Activated naive CD4-positive, alpha-beta T cell treated with anti-CD3 and anti-CD28 coated beads, Interleukin-2, amount 50 U/mL, for 16 hours (primary cell): ENCODE measurements around the gene PRKCD.

ENCODE experiments used
- DNase-seq: peaks from one replicate; pipeline ENCODE4 v3.0.0-alpha.2; 2020

Gene PRKCD

GRCh38 chr3:53157974-53158580 lies 2.9 kb upstream of the PRKCD start:
- DNase-seq = no peak

DNA sequence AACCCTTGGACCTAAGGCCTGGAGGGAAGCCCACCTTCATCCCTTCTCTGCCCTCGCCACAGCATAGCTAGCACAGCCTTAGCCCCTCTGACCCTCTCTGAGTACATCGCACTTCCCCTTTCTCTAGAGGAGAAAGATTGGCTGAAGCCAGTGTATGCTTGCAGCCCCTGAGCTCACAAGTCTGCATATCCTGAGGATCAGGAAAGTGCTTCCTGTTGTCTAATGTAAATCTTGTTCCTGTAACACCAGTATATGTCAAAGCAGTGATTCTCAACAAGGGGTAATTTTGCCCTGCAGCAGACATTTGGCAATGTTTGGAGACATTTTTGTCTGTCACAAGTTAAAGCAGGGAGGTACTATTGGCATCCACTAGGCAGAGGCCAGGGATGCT lies 2.2 kb upstream of the PRKCD start:
- DNase-seq = no peak

- no peak for DNase-seq
Measured at GRCh38 chr3:53159156-53160060, 1.6 kb upstream of the PRKCD start.

GRCh38 chr3:53160061-53160659 lies 849 bp upstream of the PRKCD start:
- DNase-seq = no peak

DNA sequence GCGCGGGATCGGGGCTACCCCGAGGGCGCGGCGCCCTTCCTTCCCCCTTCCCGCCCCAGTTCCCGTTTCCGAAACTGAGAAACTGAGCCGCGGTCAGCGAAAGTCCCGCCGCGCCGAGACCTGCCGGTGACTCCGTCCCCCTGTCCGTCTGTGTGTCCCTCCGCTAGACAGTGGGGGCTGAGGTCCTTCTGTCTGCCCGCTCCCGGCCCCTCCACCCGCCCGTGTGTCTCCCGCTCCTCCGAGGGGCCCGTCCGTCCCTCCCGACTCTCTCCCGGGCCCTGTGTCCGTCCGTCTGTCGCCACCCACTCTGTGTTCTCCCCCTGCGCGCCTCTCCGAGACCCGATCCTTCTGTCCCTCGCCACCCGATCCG lies 426 bp downstream of the PRKCD start:
- DNase-seq = peak; percentile 16

GRCh38 chr3:53161820-53162671 lies 1.0 kb downstream of the PRKCD start:
- DNase-seq = peak; percentile 59

DNA sequence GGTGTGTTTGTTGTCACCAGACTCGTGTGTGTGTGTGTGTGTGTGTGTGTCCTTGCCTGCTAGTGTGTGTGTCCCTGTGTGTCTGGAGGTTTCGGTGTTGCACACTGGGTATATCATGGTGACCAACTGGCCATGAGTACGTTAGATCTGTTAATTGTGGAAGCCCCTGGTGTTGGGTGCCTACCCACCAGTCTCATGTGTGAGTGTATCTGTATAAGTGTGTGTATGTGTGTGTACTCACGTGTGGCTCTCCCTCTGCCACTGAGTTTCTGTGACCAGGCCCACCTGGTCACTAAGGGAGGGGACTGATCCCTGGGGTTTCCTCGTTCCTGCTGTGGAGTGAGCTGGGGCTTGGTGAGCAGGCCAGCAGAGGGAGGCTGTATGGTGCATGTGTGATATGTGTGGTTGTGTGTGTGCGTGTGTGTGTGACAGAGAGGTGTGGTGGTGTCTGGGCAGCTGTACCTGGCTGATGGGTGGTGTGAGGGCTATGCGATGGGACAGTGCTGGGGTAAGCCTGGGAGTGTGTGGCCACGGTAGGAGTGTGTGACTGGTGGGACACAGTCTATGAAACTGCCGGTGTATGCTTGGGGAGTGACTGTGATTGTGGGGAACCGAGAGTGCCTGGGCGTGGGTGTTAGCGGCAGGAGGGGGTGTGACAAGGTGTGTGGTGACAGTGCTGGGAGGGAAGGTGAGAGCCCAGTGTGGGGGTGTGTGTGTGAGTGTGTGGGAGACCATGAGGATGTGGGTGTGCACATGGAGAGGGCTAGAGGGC lies 1.8 kb downstream of the PRKCD start:
- DNase-seq = peak; percentile 45

- DNase-seq = no peak
Measured at GRCh38 chr3:53163444-53164387, 2.7 kb downstream of the PRKCD start.

- no peak for DNase-seq
Measured at GRCh38 chr3:53164911-53165310, 3.9 kb downstream of the PRKCD start.

DNA sequence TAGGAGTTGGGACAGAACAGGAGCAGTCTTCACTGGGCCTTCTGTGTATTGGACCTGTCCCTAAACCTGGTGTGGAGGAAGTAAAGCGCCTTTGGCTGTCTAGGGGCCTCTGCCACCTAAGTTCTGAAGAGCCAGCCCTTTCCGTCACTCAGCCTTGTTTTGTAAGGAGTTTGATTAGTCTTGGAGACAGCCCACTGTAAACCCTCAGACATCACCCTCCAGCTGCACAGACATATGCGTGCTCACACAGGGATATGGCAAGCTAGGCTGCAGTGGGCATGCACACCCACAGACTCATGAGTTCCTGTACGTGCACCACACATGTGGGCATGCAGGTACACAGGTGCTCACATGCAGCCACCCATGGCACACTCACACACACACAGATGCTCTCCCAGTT lies 5.2 kb downstream of the PRKCD start:
- DNase-seq = no peak

- no peak for DNase-seq
Measured at GRCh38 chr3:53166781-53167291, 5.8 kb downstream of the PRKCD start.

- DNase-seq = no peak
Measured at GRCh38 chr3:53167418-53168174, 6.6 kb downstream of the PRKCD start.

- no peak for DNase-seq
Measured at GRCh38 chr3:53168175-53168923, 7.3 kb downstream of the PRKCD start.

- no peak for DNase-seq
Measured at GRCh38 chr3:53169045-53169831, 8.2 kb downstream of the PRKCD start.

DNA sequence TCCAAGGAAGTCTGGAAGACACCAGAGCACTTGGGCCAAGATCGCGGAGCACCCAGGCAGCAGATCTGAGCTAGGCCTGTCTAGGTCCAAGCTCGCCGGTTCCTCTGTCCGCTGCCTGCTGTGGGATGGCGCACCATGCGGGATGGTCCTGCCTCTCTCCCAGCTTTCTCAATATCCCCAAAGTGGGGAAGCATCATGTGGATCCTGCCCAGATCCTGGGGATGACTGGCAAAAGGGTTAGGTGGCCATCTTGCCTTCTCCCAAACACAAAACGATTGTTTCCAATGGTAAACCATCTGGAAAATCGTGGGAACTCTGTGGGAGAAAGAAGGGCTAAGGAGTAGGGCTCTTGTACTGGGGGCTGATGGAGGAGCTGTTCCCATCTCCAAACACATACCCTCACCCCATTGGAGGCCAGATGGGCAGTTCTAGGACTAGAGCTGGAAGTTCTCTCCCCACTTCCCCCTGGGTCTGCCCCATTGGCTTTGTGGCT lies 8.9 kb downstream of the PRKCD start:
- no peak for DNase-seq

DNA sequence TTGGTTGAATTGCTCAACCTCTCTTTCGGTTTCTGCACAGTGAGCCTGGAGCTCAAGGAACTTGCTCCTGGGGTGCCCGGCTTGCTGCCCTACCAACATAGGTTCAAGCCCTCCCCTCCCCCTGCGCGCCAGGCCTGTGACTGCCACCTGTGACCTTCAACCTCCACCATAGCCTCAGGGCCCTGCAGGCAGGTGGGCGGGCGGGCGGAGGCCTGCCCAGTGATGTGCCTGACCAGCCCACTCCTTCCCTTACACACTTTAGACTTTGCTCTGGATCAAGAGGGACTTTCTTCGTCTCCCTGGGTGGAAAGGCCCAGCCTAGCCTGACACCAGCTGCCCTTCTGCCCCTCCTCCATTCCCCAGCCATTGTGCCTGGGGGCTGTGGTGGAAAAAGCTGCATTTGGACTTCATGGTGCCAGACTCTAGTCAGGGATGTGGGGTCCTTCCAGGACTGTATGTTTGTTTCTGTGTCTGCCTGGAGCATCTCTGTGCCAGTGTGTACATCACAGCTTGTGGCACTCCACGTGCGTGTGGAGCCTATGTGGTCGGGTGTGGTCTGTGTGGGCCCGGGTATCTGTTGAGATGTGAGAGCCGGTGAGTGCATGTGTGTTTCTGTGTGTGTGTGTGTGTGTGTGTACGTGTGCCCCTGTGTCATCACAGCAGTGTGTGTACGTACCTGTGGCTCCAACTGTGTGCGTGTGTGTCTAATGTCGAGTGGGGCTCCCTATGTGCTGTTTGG lies 9.5 kb downstream of the PRKCD start:
- DNase-seq = no peak

DNA sequence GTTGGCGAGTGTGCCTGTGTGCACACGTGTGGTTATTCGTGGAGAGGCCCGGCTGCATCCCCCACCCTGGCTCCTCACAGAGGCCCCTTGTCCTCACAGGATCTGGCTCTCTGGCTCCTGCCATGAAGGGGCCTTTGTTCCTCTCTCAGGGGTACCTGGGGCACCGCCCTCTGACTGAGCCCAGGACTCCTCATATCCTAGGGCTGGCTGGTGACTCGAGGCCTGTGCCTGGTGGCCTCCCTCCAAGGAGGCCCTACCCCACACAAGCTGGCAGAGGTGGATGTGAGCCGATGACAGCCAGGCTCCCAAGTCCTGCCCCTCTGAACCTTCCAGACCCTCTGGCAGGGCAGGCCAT lies 10.0 kb downstream of the PRKCD start:
- DNase-seq = no peak
